ENCODE data around the gene METAP1. TPM values are rescaled to one million over a fixed set of nuclear protein-coding genes. Genes with fewer than 3 reads are reported as not detected.

Gene METAP1
- total RNA-seq, 1 donor from 2014 or later: 67.4 TPM

Small RNA genes within 50 kb of the gene (microRNA-seq; reads per million reads assigned to microRNA genes)
- gene MIR3684: 5.1 reads per million, percentile 12 among the genes with 10 or more reads in this experiment

Other genes starting within 250 kb of the METAP1 start
- 50.7 TPM for gene EIF4E, start 66.6 kb upstream of the METAP1 start, total RNA-seq
- gene ADH5, start 93.1 kb downstream of the METAP1 start, total RNA-seq: 193 TPM
- gene ADH4, start 148.6 kb downstream of the METAP1 start, total RNA-seq: not detected
- not detected for gene ADH6, start 223.5 kb downstream of the METAP1 start, total RNA-seq

All from Right ventricle myocardium inferior (tissue), 1 donor.